Activated B cell treated with CpG ODN at 0.5 μM for 24 hours (primary cell): ENCODE results near the gene MOCS3. TPM values are rescaled to one million over a fixed set of nuclear protein-coding genes. Genes with fewer than 3 reads are reported as not detected.
"Not testable (repeated sequence)": the region's sequence is repeated elsewhere in the genome, so short reads cannot be mapped to it uniquely, and the experiment has no call there.

Source experiments
- ATAC-seq: fragments of 200-7000 bp; cut with Tn5 transposase; one replicate; pipeline ENCODE4 v1.10.0; 2021; ENCODE audit warnings: low read depth, mild to moderate bottlenecking, moderate library complexity
- CTCF ChIA-PET: fragments of 350-600 bp; sonication (Branson Sonifier 250); formaldehyde crosslinking; loops from one replicate; lab custom pipeline; 2021; ENCODE audit warnings: antibody characterized with exemption; lab: Charles Lee
- POLR2A ChIA-PET: fragments of 350-600 bp; sonication (Branson Sonifier 250); formaldehyde crosslinking; loops from one replicate; lab custom pipeline; 2021; ENCODE audit warnings: antibody characterized with exemption; lab: Charles Lee
- DNase-seq: peaks from one replicate; pipeline ENCODE4 v3.0.0; 2022
- H3K27ac Mint-ChIP-seq: one replicate; pipeline ENCODE4 v1.8.0; 2020; ENCODE audit warnings: mixed read lengths
- H3K27me3 Mint-ChIP-seq: one replicate; pipeline ENCODE4 v1.8.0; 2021; ENCODE audit warnings: mixed read lengths
- H3K36me3 Mint-ChIP-seq: one replicate; pipeline ENCODE4 v1.8.0; 2021; ENCODE audit warnings: low read depth, mixed read lengths
- H3K4me1 Mint-ChIP-seq: one replicate; pipeline ENCODE4 v1.8.0; 2021; ENCODE audit warnings: mixed read lengths
- H3K4me3 Mint-ChIP-seq: one replicate; pipeline ENCODE4 v1.8.0; 2020; ENCODE audit warnings: mild to moderate bottlenecking, mixed read lengths
- H3K9me3 Mint-ChIP-seq: one replicate; pipeline ENCODE4 v1.8.0; 2020; ENCODE audit warnings: mixed read lengths
- CTCF ChIP-seq: fragments of 200-600 bp; IDR thresholded peaks from one replicate; pipeline ENCODE4 v1.8.0; 2022; ENCODE audit warnings: antibody characterized with exemption, mild to moderate bottlenecking
- intact Hi-C: fragments of 100-400 bp; cut with micrococcal nuclease; formaldehyde crosslinking; loops from one replicate; pipeline ENCODE4 v1.15.1; 2024
- total RNA-seq: library from RNA; stranded (reverse); gene quantifications from 2 replicates; pipeline ENCODE4 v1.2.3, GENCODE V29; 2022

The MOCS3 gene
- total RNA-seq, 1 donor from 2014 or later, result 8.1 TPM

- Mint-ChIP-seq H3K4me3 (no peak overlapping the region), H3K9me3 (no peaks in the 10 kb centered on the region), H3K4me1 (no peaks in the 10 kb centered on the region), H3K27me3 (peaks cover 5% of the 10 kb centered on the region), H3K27ac (no peak overlapping the region), H3K36me3 (no peaks in the 10 kb centered on the region)
- no peak for ATAC-seq
- no peak for DNase-seq
- TF ChIP-seq CTCF, result no peak
- ChIA-PET POLR2A (no interaction called here), CTCF (no interaction called here)
- intact Hi-C loops, result no loop called here
These were observed 9.7 kb downstream of the MOCS3 start for GRCh38 chr20:50968289-50968688.

- H3K27me3 Mint-ChIP-seq, result peaks cover 6% of the 10 kb centered on the region
- H3K4me3 Mint-ChIP-seq, result no peak overlapping the region
- ChIA-PET CTCF (no interaction called here), POLR2A (no interaction called here)
- no peaks in the 10 kb centered on the region for H3K4me1 Mint-ChIP-seq
- no peak for TF ChIP-seq CTCF
- intact Hi-C loops, result no loop called here
- DNase-seq, result no peak
- H3K36me3 Mint-ChIP-seq, result no peaks in the 10 kb centered on the region
- ATAC-seq, result no peak
- H3K9me3 Mint-ChIP-seq, result no peaks in the 10 kb centered on the region
- H3K27ac Mint-ChIP-seq, result no peak overlapping the region
These were observed 10.8 kb downstream of the MOCS3 start for GRCh38 chr20:50969435-50969834.

- ATAC-seq (no peak), DNase-seq (no peak)
- Mint-ChIP-seq H3K36me3 (no peaks in the 10 kb centered on the region), H3K27ac (no peak overlapping the region), H3K9me3 (no peaks in the 10 kb centered on the region), H3K27me3 (peaks cover 8% of the 10 kb centered on the region), H3K4me3 (no peak overlapping the region), H3K4me1 (no peaks in the 10 kb centered on the region)
- POLR2A ChIA-PET, result no interaction called here
- TF ChIP-seq CTCF, result no peak
- intact Hi-C loops, result no loop called here
- CTCF ChIA-PET, result no interaction called here
These were observed 11.3 kb downstream of the MOCS3 start for GRCh38 chr20:50969912-50970311.

- H3K4me1 Mint-ChIP-seq, result no peaks in the 10 kb centered on the region
- no peak for ATAC-seq
- intact Hi-C loops, result no loop called here
- ChIA-PET POLR2A (no interaction called here), CTCF (no interaction called here)
- H3K9me3 Mint-ChIP-seq, result no peaks in the 10 kb centered on the region
- no peak overlapping the region for H3K4me3 Mint-ChIP-seq
- TF ChIP-seq CTCF, result no peak
- H3K27me3 Mint-ChIP-seq, result peaks cover 20% of the 10 kb centered on the region
- no peak overlapping the region for H3K27ac Mint-ChIP-seq
- DNase-seq, result no peak
- H3K36me3 Mint-ChIP-seq, result no peaks in the 10 kb centered on the region
These were observed 17.2 kb downstream of the MOCS3 start for GRCh38 chr20:50975701-50976330.

- DNase-seq (no peak), ATAC-seq (no peak)
- POLR2A ChIA-PET, result no interaction called here
- CTCF ChIA-PET, result interaction anchor here (1.9 kb wide), 1 partner anchor 10 kb away, joined by 5 read pairs; no protein-coding TSS in a partner anchor
- Mint-ChIP-seq H3K4me3 (no peak overlapping the region), H3K27ac (no peak overlapping the region), H3K27me3 (peaks cover 22% of the 10 kb centered on the region), H3K9me3 (no peaks in the 10 kb centered on the region), H3K36me3 (no peaks in the 10 kb centered on the region), H3K4me1 (peaks cover 3% of the 10 kb centered on the region)
- intact Hi-C loops, result no loop called here
- TF ChIP-seq CTCF, result no peak
These were observed 18.7 kb downstream of the MOCS3 start for GRCh38 chr20:50977066-50978021.

GRCh38 chr20:50978533-50978932, 19.9 kb downstream of the MOCS3 start:
- POLR2A ChIA-PET, H3K4me1 Mint-ChIP-seq, intact Hi-C loops, H3K4me3 Mint-ChIP-seq, H3K36me3 Mint-ChIP-seq, H3K27ac Mint-ChIP-seq, H3K9me3 Mint-ChIP-seq, CTCF ChIA-PET, DNase-seq, ATAC-seq: not testable (repeated sequence)
- peaks cover 29% of the 10 kb centered on the region for H3K27me3 Mint-ChIP-seq
